ENCODE results near the gene VTN. TPM values are rescaled to one million over a fixed set of nuclear protein-coding genes. Genes with fewer than 3 reads are reported as not detected.

Gene VTN
- polyA plus RNA-seq, 1 donor from 2014 or later: 1.5 TPM

- H3F3A ChIP-seq (ENCODE audit: insufficient read depth, low read length, poor library complexity, severe bottlenecking): no peaks in the 10 kb centered on the region
- no peaks in the 10 kb centered on the region for H3K79me2 ChIP-seq (replicated peaks; ENCODE audit: insufficient read depth, low read length)
Observed at GRCh38 chr17:28364665-28365363, 5.3 kb downstream of the VTN start, which contains the start of gene SEBOX. Gene SEBOX, minus strand, starts transcription at chr17:28365199. Its CDS starts 48 bp downstream, at chr17:28365151.

DNA sequence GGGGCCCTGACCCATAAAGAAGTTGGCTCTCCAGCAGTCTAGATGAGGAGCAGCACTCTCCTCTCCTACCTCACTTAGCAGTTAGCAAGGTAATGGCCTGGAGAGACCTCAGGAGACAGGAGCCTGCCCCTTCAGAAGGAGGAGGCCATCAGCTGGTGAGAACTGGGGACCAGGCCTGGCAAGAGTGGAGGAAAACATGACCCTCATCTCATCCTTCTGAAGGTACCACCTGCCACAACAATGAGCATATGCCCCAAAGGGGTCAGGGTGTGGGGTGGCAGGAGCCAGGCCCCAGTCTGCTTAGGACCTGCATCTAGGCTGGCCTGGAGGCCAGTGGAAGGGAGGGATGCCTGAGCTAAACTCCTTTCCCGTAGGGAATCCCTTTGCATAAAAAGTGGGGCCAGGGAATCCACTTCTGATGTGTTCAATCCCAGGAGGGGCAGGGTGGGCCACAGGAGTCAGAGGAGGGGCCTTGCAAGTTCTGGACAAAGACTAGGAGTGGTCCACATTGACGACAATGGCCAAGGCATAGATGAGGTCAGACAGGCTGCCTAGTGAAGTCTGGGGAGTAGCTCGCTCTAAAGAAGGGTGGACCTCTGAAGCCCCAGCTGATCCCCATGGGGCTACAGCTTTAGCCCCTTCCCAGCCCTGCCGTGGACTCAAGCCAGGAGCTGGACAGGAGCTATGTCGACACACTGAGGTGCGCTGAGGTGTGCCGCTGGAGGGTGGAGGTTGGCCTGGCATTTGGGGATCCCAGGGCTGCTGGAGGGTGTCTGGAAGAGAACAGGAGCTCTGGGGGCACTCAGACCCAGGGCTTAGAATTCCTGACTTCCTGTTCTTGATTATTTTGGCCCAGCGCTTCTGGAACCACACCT is 6.1 kb downstream of the VTN start:
- Histone ChIP-seq H3K4me2 (ENCODE audit: low read length) (no peak overlapping the region), H3K36me3 (ENCODE audit: insufficient read depth, low read length) (no peaks in the 10 kb centered on the region), H3K9me2 (ENCODE audit: insufficient read depth, low read length) (no peaks in the 10 kb centered on the region), H4K20me1 (ENCODE audit: insufficient read depth) (no peaks in the 10 kb centered on the region), H3K27ac (ENCODE audit: low read length) (no peak overlapping the region), H3K9ac (ENCODE audit: low read length) (no peak overlapping the region), H3K9me3 (ENCODE audit: low read length) (no peaks in the 10 kb centered on the region), H2AFZ (ENCODE audit: low read depth, low read length) (no peak overlapping the region), H3K4me3 (ENCODE audit: low read length) (no peak overlapping the region), H3F3A (ENCODE audit: insufficient read depth, low read length, poor library complexity, severe bottlenecking) (no peaks in the 10 kb centered on the region), H3K27me3 (ENCODE audit: insufficient read depth, low read depth, low read length) (no peaks in the 10 kb centered on the region), H3K79me2 (replicated peaks; ENCODE audit: insufficient read depth, low read length) (peaks cover 2% of the 10 kb centered on the region)
- TF ChIP-seq EP300 (conservative IDR thresholded peaks at IDR 0.05; ENCODE audit: poor library complexity, severe bottlenecking) (no peak), TAF1 (IDR thresholded peaks at IDR 0.05; ENCODE audit: low read depth) (no peak), RAD21 (conservative IDR thresholded peaks at IDR 0.05) (no peak), EZH2 (IDR thresholded peaks at IDR 0.05; ENCODE audit: borderline replicate concordance, insufficient read depth, low read length, poor library complexity, severe bottlenecking) (no peak), CTCF (IDR thresholded peaks at IDR 0.05; ENCODE audit: poor library complexity, severe bottlenecking) (no peak), MXI1 (conservative IDR thresholded peaks at IDR 0.05; ENCODE audit: poor library complexity, severe bottlenecking) (no peak)

More at GRCh38 chr17:28364665-28365363, 5.3 kb downstream of the VTN start, which contains the start of gene SEBOX:
- Histone ChIP-seq H3K27me3 (ENCODE audit: insufficient read depth, low read depth, low read length) (no peaks in the 10 kb centered on the region), H3K27ac (ENCODE audit: low read length) (no peak within 1 kb of the TSS), H3K4me2 (ENCODE audit: low read length) (no peak within 1 kb of the TSS), H3K9me2 (ENCODE audit: insufficient read depth, low read length) (no peaks in the 10 kb centered on the region), H4K20me1 (ENCODE audit: insufficient read depth) (no peaks in the 10 kb centered on the region), H3K9me3 (ENCODE audit: low read length) (no peaks in the 10 kb centered on the region), H3K4me3 (ENCODE audit: low read length) (no peak within 1 kb of the TSS), H3K9ac (ENCODE audit: low read length) (no peak within 1 kb of the TSS), H3K36me3 (ENCODE audit: insufficient read depth, low read length) (no peaks in the 10 kb centered on the region), H2AFZ (ENCODE audit: low read depth, low read length) (no peak within 1 kb of the TSS)
- TF ChIP-seq CTCF (IDR thresholded peaks at IDR 0.05; ENCODE audit: poor library complexity, severe bottlenecking) (no peak), RAD21 (conservative IDR thresholded peaks at IDR 0.05) (no peak), POLR2AphosphoS5 (IDR thresholded peaks at IDR 0.05) (no peak), EP300 (conservative IDR thresholded peaks at IDR 0.05; ENCODE audit: poor library complexity, severe bottlenecking) (no peak), MXI1 (conservative IDR thresholded peaks at IDR 0.05; ENCODE audit: poor library complexity, severe bottlenecking) (no peak)
- TF ChIP-seq, protein P1, sequence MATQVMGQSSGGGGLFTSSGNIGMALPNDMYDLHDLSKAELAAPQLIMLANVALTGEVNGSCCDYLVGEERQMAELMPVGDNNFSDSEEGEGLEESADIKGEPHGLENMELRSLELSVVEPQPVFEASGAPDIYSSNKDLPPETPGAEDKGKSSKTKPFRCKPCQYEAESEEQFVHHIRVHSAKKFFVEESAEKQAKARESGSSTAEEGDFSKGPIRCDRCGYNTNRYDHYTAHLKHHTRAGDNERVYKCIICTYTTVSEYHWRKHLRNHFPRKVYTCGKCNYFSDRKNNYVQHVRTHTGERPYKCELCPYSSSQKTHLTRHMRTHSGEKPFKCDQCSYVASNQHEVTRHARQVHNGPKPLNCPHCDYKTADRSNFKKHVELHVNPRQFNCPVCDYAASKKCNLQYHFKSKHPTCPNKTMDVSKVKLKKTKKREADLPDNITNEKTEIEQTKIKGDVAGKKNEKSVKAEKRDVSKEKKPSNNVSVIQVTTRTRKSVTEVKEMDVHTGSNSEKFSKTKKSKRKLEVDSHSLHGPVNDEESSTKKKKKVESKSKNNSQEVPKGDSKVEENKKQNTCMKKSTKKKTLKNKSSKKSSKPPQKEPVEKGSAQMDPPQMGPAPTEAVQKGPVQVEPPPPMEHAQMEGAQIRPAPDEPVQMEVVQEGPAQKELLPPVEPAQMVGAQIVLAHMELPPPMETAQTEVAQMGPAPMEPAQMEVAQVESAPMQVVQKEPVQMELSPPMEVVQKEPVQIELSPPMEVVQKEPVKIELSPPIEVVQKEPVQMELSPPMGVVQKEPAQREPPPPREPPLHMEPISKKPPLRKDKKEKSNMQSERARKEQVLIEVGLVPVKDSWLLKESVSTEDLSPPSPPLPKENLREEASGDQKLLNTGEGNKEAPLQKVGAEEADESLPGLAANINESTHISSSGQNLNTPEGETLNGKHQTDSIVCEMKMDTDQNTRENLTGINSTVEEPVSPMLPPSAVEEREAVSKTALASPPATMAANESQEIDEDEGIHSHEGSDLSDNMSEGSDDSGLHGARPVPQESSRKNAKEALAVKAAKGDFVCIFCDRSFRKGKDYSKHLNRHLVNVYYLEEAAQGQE (IDR thresholded peaks at IDR 0.05; ENCODE audit: borderline replicate concordance): no peak
